CD14-positive monocyte (primary cell): Measurements from ENCODE around the gene HSD17B3. TPM values are rescaled to one million over a fixed set of nuclear protein-coding genes. Genes with fewer than 3 reads are reported as not detected.
A peak's percentile ranks its signal among the peaks of the same experiment; 100 is the strongest.

Experiments used
- DNase-seq, 3 donors: peaks; one replicate each; pipeline ENCODE4 v3.0.0-alpha.2; 2011 to 2022
- H2AFZ ChIP-seq: 2 replicates; pipeline ENCODE4 v1.6.0; 2012; ENCODE audit warnings: mild to moderate bottlenecking, low read depth, low read length, inconsistent platforms; ENCODE audit not compliant: insufficient read depth, poor library complexity, severe bottlenecking
- H3K27ac ChIP-seq, 2 donors: 1 replicate in 1 of 2; 2 replicates in 1 of 2; pipeline ENCODE4 v1.5.1; 2012 to 2013; ENCODE audit warnings: low read length in 2 of 2, control low read depth in 1 of 2, inconsistent platforms in 1 of 2, low read depth in 1 of 2, mild to moderate bottlenecking in 1 of 2
- H3K27me3 ChIP-seq, 2 donors: one replicate each; pipeline versions ENCODE4 v1.6.0 to v1.6.1; 2011 to 2013; ENCODE audit warnings: low read length in 2 of 2; ENCODE audit not compliant: control insufficient read depth in 2 of 2, insufficient read depth in 2 of 2
- H3K36me3 ChIP-seq, 2 donors: replicated peaks in 1 of 2; 1 replicate in 1 of 2; 2 replicates in 1 of 2; pipeline versions ENCODE4 v1.5.1 to v1.6.1; 2012 to 2013; ENCODE audit warnings: low read length in 2 of 2, control low read depth in 1 of 2, inconsistent platforms in 1 of 2, mild to moderate bottlenecking in 1 of 2; ENCODE audit not compliant: insufficient read depth in 2 of 2, control insufficient read depth in 1 of 2
- H3K4me1 ChIP-seq, 2 donors: 1 replicate in 1 of 2; 2 replicates in 1 of 2; pipeline versions ENCODE4 v1.5.1 to v1.6.1; 2012 to 2013; ENCODE audit warnings: low read length in 2 of 2, control low read depth in 1 of 2, inconsistent platforms in 1 of 2, mild to moderate bottlenecking in 1 of 2, moderate library complexity in 1 of 2; ENCODE audit not compliant: insufficient read depth in 2 of 2, control insufficient read depth in 1 of 2
- H3K4me2 ChIP-seq: replicated peaks from 2 replicates; pipeline ENCODE3; 2012; ENCODE audit warnings: low read length, moderate library complexity, mild to moderate bottlenecking; ENCODE audit not compliant: poor library complexity, severe bottlenecking; ENCODE audit errors: extremely low read depth
- H3K4me3 ChIP-seq, 3 experiments: fragments of 200-600 bp in 1 of 3; sonication (generic) in 1 of 3; replicated peaks in 1 of 3; 1 replicate in 2 of 3; 2 replicates in 1 of 3; pipeline ENCODE4 v1.5.1; 2011 to 2013; ENCODE audit warnings: low read length in 3 of 3, mild to moderate bottlenecking in 3 of 3, control low read depth in 2 of 3, low read depth in 2 of 3, inconsistent platforms in 1 of 3, moderate library complexity in 1 of 3
- H3K79me2 ChIP-seq: 2 replicates; pipeline ENCODE4 v1.6.0; 2012; ENCODE audit warnings: mild to moderate bottlenecking, control low read depth, inconsistent platforms, low read length, moderate library complexity; ENCODE audit not compliant: insufficient read depth
- H3K9ac ChIP-seq: 2 replicates; pipeline ENCODE4 v1.6.0; 2017; ENCODE audit warnings: low read length, mild to moderate bottlenecking; ENCODE audit not compliant: insufficient read depth, poor library complexity, severe bottlenecking
- H3K9me3 ChIP-seq, 2 donors: replicated peaks in 1 of 2; 1 replicate in 1 of 2; 2 replicates in 1 of 2; pipeline versions ENCODE4 v1.5.1 to v1.6.1; 2012 to 2013; ENCODE audit warnings: low read length in 2 of 2, control low read depth in 1 of 2; ENCODE audit not compliant: control insufficient read depth in 1 of 2, insufficient read depth in 1 of 2
- H4K20me1 ChIP-seq: 2 replicates; pipeline ENCODE4 v1.6.0; 2012; ENCODE audit warnings: mild to moderate bottlenecking, low read length, control low read depth, moderate library complexity; ENCODE audit not compliant: insufficient read depth
- H3K27ac Mint-ChIP-seq, 7 donors: one replicate each; pipeline ENCODE4 v1.8.0; 2020; ENCODE audit warnings: mild to moderate bottlenecking in 7 of 7, mixed read lengths in 7 of 7, moderate library complexity in 6 of 7, inconsistent platforms in 2 of 7
- H3K27me3 Mint-ChIP-seq, 3 donors: one replicate each; pipeline ENCODE4 v1.8.0; 2021 to 2022; ENCODE audit warnings: low read depth in 3 of 3, mild to moderate bottlenecking in 3 of 3, mixed read lengths in 3 of 3, moderate library complexity in 3 of 3, inconsistent platforms in 1 of 3
- H3K36me3 Mint-ChIP-seq, 2 donors: one replicate each; pipeline ENCODE4 v1.8.0; 2020; ENCODE audit warnings: mixed read lengths in 2 of 2, inconsistent platforms in 1 of 2, mild to moderate bottlenecking in 1 of 2
- H3K4me1 Mint-ChIP-seq: one replicate; pipeline ENCODE4 v1.8.0; 2020; ENCODE audit warnings: mild to moderate bottlenecking, mixed read lengths
- H3K4me3 Mint-ChIP-seq, 2 donors: one replicate each; pipeline ENCODE4 v1.8.0; 2020; ENCODE audit warnings: mild to moderate bottlenecking in 2 of 2, mixed read lengths in 2 of 2, moderate library complexity in 1 of 2
- H3K9me3 Mint-ChIP-seq, 7 donors: one replicate each; pipeline ENCODE4 v1.8.0; 2020 to 2022; ENCODE audit warnings: mixed read lengths in 7 of 7, mild to moderate bottlenecking in 6 of 7, moderate library complexity in 6 of 7, inconsistent platforms in 2 of 7
- CTCF ChIP-seq: fragments of 200-600 bp; IDR thresholded peaks from one replicate; pipeline ENCODE4 v1.8.0; 2022; ENCODE audit warnings: antibody characterized with exemption, mild to moderate bottlenecking
- WGBS: methylation state at CpG from one replicate; pipeline ENCODE4 v1.1.5; 2013; ENCODE audit warnings: missing lambda C conversion rate; ENCODE audit not compliant: insufficient coverage; 5-methylcytosine and 5-hydroxymethylcytosine counted together
- intact Hi-C, 2 donors: fragments of 100-400 bp; cut with micrococcal nuclease; formaldehyde crosslinking; loops; one replicate each; pipeline versions ENCODE4 v1.15.0 to v1.15.1; 2023
- polyA plus RNA-seq, 3 donors: library from polyadenylated mRNA; depleted of rRNA in 1 of 3; unstranded in 2 of 3; stranded (reverse) in 1 of 3; fragments of 300-500 nt in 2 of 3; fragments of >200 nt in 1 of 3; fragmentation: Illumina TruSeq in 2 of 3; gene quantifications; 1 replicate in 2 of 3; 2 replicates in 1 of 3; pipeline ENCODE4 v1.2.3, GENCODE V29; 2012 to 2021

Gene HSD17B3
- polyA plus RNA-seq, 3 donors, result 0.09 TPM; not detected in 2

- Mint-ChIP-seq H3K27ac (peak overlapping the region in 1 of 7 donors; percentile 16), H3K9me3 (peaks cover 3 to 15% (median 9%) of the 10 kb centered on the region in 7 donors), H3K4me1 (no peaks in the 10 kb centered on the region), H3K36me3 (no peaks in the 10 kb centered on the region), H3K4me3 (no peak overlapping the region), H3K27me3 (peaks cover 1 to 5% (median 2%) of the 10 kb centered on the region in 3 donors)
- Histone ChIP-seq H3K27me3 (no peaks in the 10 kb centered on the region), H3K4me2 (no peak overlapping the region), H3K9ac (no peak overlapping the region), H4K20me1 (no peaks in the 10 kb centered on the region), H3K4me1 (no peaks in the 10 kb centered on the region), H3K9me3 (peaks cover 0 to 10% of the 10 kb centered on the region in 2 donors), H2AFZ (no peak overlapping the region), H3K79me2 (no peaks in the 10 kb centered on the region), H3K36me3 (no peaks in the 10 kb centered on the region), H3K4me3 (no peak overlapping the region), H3K27ac (no peak overlapping the region)
- no peak for DNase-seq
- intact Hi-C loops, result no loop called here
- WGBS, result no CpG with 5 or more reads among the region's 2 CpGs
- no peak for TF ChIP-seq CTCF
Observed at GRCh38 chr9:96204853-96205252, 97.1 kb downstream of the HSD17B3 start.

- no peaks in the 10 kb centered on the region for H3K27me3 ChIP-seq
- no peaks in the 10 kb centered on the region for H3K4me1 ChIP-seq
- Mint-ChIP-seq H3K27ac (no peak overlapping the region), H3K4me1 (no peaks in the 10 kb centered on the region), H3K36me3 (no peaks in the 10 kb centered on the region), H3K4me3 (no peak overlapping the region), H3K27me3 (peaks cover 2 to 5% (median 3%) of the 10 kb centered on the region in 3 donors), H3K9me3 (peaks cover 3 to 15% (median 11%) of the 10 kb centered on the region in 7 donors)
- WGBS, result 99% methylated on average over 5 of the region's 18 CpGs
- no peaks in the 10 kb centered on the region for H3K79me2 ChIP-seq
- H3K4me3 ChIP-seq, result no peak overlapping the region
- intact Hi-C loops, result no loop called here
- H3K36me3 ChIP-seq, result no peaks in the 10 kb centered on the region
- H4K20me1 ChIP-seq, result no peaks in the 10 kb centered on the region
- H3K4me2 ChIP-seq, result no peak overlapping the region
- no peak for DNase-seq
- H3K27ac ChIP-seq, result no peak overlapping the region
- no peak for TF ChIP-seq CTCF
- H2AFZ ChIP-seq, result no peak overlapping the region
- H3K9me3 ChIP-seq, result peaks cover 0 to 10% of the 10 kb centered on the region in 2 donors
- no peak overlapping the region for H3K9ac ChIP-seq
Observed at GRCh38 chr9:96203867-96204501, 98.0 kb downstream of the HSD17B3 start.
